Esophagus muscularis mucosa (tissue), 3 donors: ENCODE results near the gene LDLRAD3.

ENCODE experiments used
- POLR2AphosphoS5 ChIP-seq, 2 donors: sonication (generic); formaldehyde crosslinking; IDR thresholded peaks; one replicate each; pipeline ENCODE4 v1.6.1; 2017; ENCODE audit warnings: antibody characterized with exemption in 2 of 2
- TF ChIP-seq, protein P1 (sequence below), 3 experiments: fragments of 200-600 bp in 2 of 3; fragments of 450-650 bp in 1 of 3; sonication (generic) in 2 of 3; IDR thresholded peaks; one replicate each; pipeline ENCODE4 v1.5.1; 2017 to 2019; ENCODE audit warnings: antibody characterized with exemption in 3 of 3, mild to moderate bottlenecking in 2 of 3, moderate library complexity in 1 of 3

DNA sequence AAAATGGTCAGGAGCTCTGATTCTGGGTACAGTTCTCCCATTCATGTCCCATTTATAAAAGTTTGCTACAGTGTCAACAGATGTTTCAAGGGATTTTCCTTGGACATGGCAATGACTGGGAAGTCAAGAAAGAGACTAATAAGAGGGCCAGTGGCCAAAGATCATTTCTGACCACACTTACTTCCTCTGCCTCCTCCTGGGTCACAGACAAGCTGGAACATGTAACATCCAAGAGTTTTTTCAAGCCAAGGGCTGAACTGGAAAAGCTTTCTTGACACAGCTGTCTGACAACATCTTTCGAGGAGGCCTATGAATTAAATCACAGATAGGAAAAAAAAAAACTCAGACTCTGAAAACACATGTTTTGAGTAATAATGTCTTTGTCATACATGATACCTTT, 336.7 kb downstream of the LDLRAD3 start:
- TF ChIP-seq, protein P1, sequence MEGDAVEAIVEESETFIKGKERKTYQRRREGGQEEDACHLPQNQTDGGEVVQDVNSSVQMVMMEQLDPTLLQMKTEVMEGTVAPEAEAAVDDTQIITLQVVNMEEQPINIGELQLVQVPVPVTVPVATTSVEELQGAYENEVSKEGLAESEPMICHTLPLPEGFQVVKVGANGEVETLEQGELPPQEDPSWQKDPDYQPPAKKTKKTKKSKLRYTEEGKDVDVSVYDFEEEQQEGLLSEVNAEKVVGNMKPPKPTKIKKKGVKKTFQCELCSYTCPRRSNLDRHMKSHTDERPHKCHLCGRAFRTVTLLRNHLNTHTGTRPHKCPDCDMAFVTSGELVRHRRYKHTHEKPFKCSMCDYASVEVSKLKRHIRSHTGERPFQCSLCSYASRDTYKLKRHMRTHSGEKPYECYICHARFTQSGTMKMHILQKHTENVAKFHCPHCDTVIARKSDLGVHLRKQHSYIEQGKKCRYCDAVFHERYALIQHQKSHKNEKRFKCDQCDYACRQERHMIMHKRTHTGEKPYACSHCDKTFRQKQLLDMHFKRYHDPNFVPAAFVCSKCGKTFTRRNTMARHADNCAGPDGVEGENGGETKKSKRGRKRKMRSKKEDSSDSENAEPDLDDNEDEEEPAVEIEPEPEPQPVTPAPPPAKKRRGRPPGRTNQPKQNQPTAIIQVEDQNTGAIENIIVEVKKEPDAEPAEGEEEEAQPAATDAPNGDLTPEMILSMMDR (IDR thresholded peaks at IDR 0.05): no peak
- no peak for TF ChIP-seq POLR2AphosphoS5 (IDR thresholded peaks at IDR 0.05)
